Measurements from ENCODE around the gene SPATA9. TPM values are rescaled to one million over a fixed set of nuclear protein-coding genes. Genes with fewer than 3 reads are reported as not detected.

Gene SPATA9
- total RNA-seq, 1 experiment from 2014 or later, result not detected

DNA sequence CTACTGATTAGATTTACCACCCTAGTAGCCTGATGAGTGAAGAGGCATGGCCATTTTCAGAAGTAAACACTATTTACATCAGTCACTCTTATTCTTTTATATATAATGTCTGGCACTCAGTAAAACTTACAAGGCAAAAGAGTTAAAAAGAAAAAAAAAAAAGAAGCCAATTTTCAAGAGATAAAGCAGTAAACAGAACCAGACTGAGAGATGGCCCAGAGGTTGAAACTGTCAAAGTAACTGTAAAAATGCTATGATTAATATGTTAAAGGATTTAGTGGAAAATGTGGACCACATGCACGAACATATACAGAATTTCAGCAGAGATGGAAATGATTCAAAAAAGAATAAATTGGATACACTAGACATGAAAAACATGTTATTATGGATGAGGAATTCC is 69.3 kb downstream of the SPATA9 start:
- Histone ChIP-seq H2AFZ (ENCODE audit: low read length) (no peak overlapping the region), H3K4me1 (ENCODE audit: insufficient read depth, low read length) (no peaks in the 10 kb centered on the region), H3K4ac (ENCODE audit: low read depth, low read length) (no peak overlapping the region), H3K79me2 (ENCODE audit: insufficient read depth, low read length) (no peaks in the 10 kb centered on the region), H2BK12ac (ENCODE audit: insufficient read length, low read depth, low read length) (no peak overlapping the region), H3K27ac (ENCODE audit: insufficient read length, low read depth, low read length) (no peak overlapping the region), H3K14ac (ENCODE audit: insufficient read depth, low read length) (no peak overlapping the region), H2BK15ac (ENCODE audit: low read depth, low read length) (no peak overlapping the region), H2BK5ac (ENCODE audit: insufficient read length, low read length) (no peak overlapping the region), H2AK5ac (ENCODE audit: insufficient read length, low read length) (no peak overlapping the region), H3K23me2 (ENCODE audit: insufficient read length, low read depth, low read length, poor library complexity, severe bottlenecking) (no peaks in the 10 kb centered on the region), H3K4me2 (ENCODE audit: insufficient read depth, insufficient read length, low read length) (no peak overlapping the region), H2BK120ac (ENCODE audit: low read depth, low read length, poor library complexity, severe bottlenecking) (no peak overlapping the region), H3K27me3 (ENCODE audit: insufficient read depth, low read length) (no peaks in the 10 kb centered on the region; the same call in 1 of the 2 replicates), H3K23ac (ENCODE audit: insufficient read length, low read depth, low read length) (no peak overlapping the region), H4K5ac (ENCODE audit: insufficient read length, low read depth, low read length) (no peak overlapping the region), H4K91ac (ENCODE audit: insufficient read length, low read depth, low read length) (no peak overlapping the region), H3K9ac (ENCODE audit: extremely low read depth, insufficient read length, low read length) (no peak overlapping the region), H2BK20ac (ENCODE audit: low read depth, low read length, poor library complexity, severe bottlenecking) (no peak overlapping the region), H3K18ac (ENCODE audit: insufficient read length, low read depth, low read length) (no peak overlapping the region), H4K20me1 (ENCODE audit: control insufficient read depth, insufficient read depth, insufficient read length) (no peaks in the 10 kb centered on the region), H3K56ac (ENCODE audit: insufficient read length, low read depth, low read length) (no peak overlapping the region), H3K79me1 (ENCODE audit: insufficient read depth, low read depth, low read length, poor library complexity, severe bottlenecking) (no peaks in the 10 kb centered on the region), H4K8ac (replicated peaks; ENCODE audit: insufficient read length, low read depth, low read length) (no peak overlapping the region), H3T11ph (ENCODE audit: low read length) (no peak overlapping the region), H3K9me3 (ENCODE audit: control insufficient read depth, low read depth, low read length) (no peaks in the 10 kb centered on the region)
- H3K27ac Mint-ChIP-seq, result no peak overlapping the region
- peaks cover 9 to 13% of the 10 kb centered on the region in 2 experiments for H3K9me3 Mint-ChIP-seq
- H3K36me3 Mint-ChIP-seq (ENCODE audit: insufficient read depth in 1 of 3, low read depth in 3 of 3), result peaks cover 5 to 14% (median 5%) of the 10 kb centered on the region in 3 experiments; a peak in 5 of 7 replicates
- TF ChIP-seq, protein P1, sequence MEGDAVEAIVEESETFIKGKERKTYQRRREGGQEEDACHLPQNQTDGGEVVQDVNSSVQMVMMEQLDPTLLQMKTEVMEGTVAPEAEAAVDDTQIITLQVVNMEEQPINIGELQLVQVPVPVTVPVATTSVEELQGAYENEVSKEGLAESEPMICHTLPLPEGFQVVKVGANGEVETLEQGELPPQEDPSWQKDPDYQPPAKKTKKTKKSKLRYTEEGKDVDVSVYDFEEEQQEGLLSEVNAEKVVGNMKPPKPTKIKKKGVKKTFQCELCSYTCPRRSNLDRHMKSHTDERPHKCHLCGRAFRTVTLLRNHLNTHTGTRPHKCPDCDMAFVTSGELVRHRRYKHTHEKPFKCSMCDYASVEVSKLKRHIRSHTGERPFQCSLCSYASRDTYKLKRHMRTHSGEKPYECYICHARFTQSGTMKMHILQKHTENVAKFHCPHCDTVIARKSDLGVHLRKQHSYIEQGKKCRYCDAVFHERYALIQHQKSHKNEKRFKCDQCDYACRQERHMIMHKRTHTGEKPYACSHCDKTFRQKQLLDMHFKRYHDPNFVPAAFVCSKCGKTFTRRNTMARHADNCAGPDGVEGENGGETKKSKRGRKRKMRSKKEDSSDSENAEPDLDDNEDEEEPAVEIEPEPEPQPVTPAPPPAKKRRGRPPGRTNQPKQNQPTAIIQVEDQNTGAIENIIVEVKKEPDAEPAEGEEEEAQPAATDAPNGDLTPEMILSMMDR (conservative IDR thresholded peaks at IDR 0.05), result no peak
- DNase-seq, result no peak
- H3K27me3 Mint-ChIP-seq (ENCODE audit: low read depth), result peaks cover 16% of the 10 kb centered on the region
- no peaks in the 10 kb centered on the region for H3K4me1 Mint-ChIP-seq
- no CpG with 5 or more reads among the region's 1 CpG for whole genome bisulfite sequencing (ENCODE audit: extremely low coverage, insufficient read length, low lambda C conversion rate)
- no peak overlapping the region for H3K4me3 Mint-ChIP-seq

Data from H9 (cell line).